Liver (tissue), 9 donors: ENCODE data around the gene LOXHD1. TPM values are rescaled to one million over a fixed set of nuclear protein-coding genes. Genes with fewer than 3 reads are reported as not detected.

Source experiments
- DNase-seq: peaks from one replicate; pipeline ENCODE4 v3.0.0-alpha.2; 2017; ENCODE audit warnings: low spot score
- H3K27ac ChIP-seq, 2 donors: one replicate each; pipeline ENCODE4 v1.7.0; 2013; ENCODE audit warnings: inconsistent platforms in 2 of 2, low read length in 2 of 2, control low read depth in 1 of 2, low read depth in 1 of 2, mild to moderate bottlenecking in 1 of 2
- H3K27me3 ChIP-seq, 4 donors: one replicate each; pipeline versions ENCODE4 v1.6.1 to v1.7.0; 2013; ENCODE audit warnings: low read length in 3 of 4, inconsistent platforms in 1 of 4, mild to moderate bottlenecking in 1 of 4, moderate library complexity in 1 of 4; ENCODE audit not compliant: control insufficient read depth in 4 of 4, insufficient read depth in 4 of 4
- H3K36me3 ChIP-seq, 4 donors: one replicate each; pipeline versions ENCODE4 v1.6.1 to v1.7.0; 2013; ENCODE audit warnings: low read length in 3 of 4, mild to moderate bottlenecking in 3 of 4, low read depth in 1 of 4, moderate library complexity in 1 of 4; ENCODE audit not compliant: control insufficient read depth in 4 of 4, insufficient read depth in 3 of 4
- H3K4me1 ChIP-seq, 4 donors: one replicate each; pipeline versions ENCODE4 v1.6.1 to v1.7.0; 2013; ENCODE audit warnings: low read length in 3 of 4, mild to moderate bottlenecking in 3 of 4, moderate library complexity in 1 of 4; ENCODE audit not compliant: control insufficient read depth in 4 of 4, insufficient read depth in 4 of 4
- H3K4me3 ChIP-seq, 3 donors: one replicate each; pipeline versions ENCODE4 v1.6.1 to v1.7.0; 2013; ENCODE audit warnings: low read length in 3 of 3, control low read depth in 1 of 3, low read depth in 1 of 3, mild to moderate bottlenecking in 1 of 3
- H3K9ac ChIP-seq, 2 donors: one replicate each; pipeline ENCODE4 v1.7.0; 2013; ENCODE audit warnings: low read length in 2 of 2, mild to moderate bottlenecking in 2 of 2, moderate library complexity in 2 of 2, control low read depth in 1 of 2, low read depth in 1 of 2
- H3K9me3 ChIP-seq, 4 donors: one replicate each; pipeline versions ENCODE4 v1.6.1 to v1.7.0; 2013; ENCODE audit warnings: low read length in 3 of 4; ENCODE audit not compliant: control insufficient read depth in 4 of 4
- EGR1 ChIP-seq, 2 donors: IDR thresholded peaks; 2 replicates each; pipeline ENCODE4 v1.6.1; 2016 to 2018; ENCODE audit warnings: antibody characterized with exemption in 2 of 2, low read depth in 2 of 2
- FOXA1 ChIP-seq: IDR thresholded peaks from 2 replicates; pipeline ENCODE4 v1.6.1; 2016; ENCODE audit warnings: antibody characterized with exemption
- FOXA2 ChIP-seq: IDR thresholded peaks from 2 replicates; pipeline ENCODE4 v1.6.1; 2016; ENCODE audit warnings: antibody characterized with exemption
- GABPA ChIP-seq, 2 donors: IDR thresholded peaks in 1 of 2; conservative IDR thresholded peaks in 1 of 2; 2 replicates each; pipeline ENCODE4 v1.6.1; 2016; ENCODE audit warnings: antibody characterized with exemption in 2 of 2, mild to moderate bottlenecking in 1 of 2, moderate library complexity in 1 of 2
- HNF4G ChIP-seq: IDR thresholded peaks from 2 replicates; pipeline ENCODE4 v1.6.1; 2016; ENCODE audit warnings: antibody characterized with exemption
- JUND ChIP-seq, 2 donors: IDR thresholded peaks; 2 replicates each; pipeline ENCODE4 v1.6.1; 2016; ENCODE audit warnings: antibody characterized with exemption in 2 of 2
- NR2F2 ChIP-seq: IDR thresholded peaks from 2 replicates; pipeline ENCODE4 v1.6.1; 2016; ENCODE audit warnings: antibody characterized with exemption
- RAD21 ChIP-seq, 2 donors: IDR thresholded peaks; 2 replicates each; pipeline ENCODE4 v1.6.1; 2016; ENCODE audit warnings: antibody characterized with exemption in 2 of 2, mild to moderate bottlenecking in 2 of 2
- RXRA ChIP-seq, 2 donors: IDR thresholded peaks; 2 replicates each; pipeline ENCODE4 v1.6.1; 2017 to 2018; ENCODE audit warnings: antibody characterized with exemption in 2 of 2, mild to moderate bottlenecking in 1 of 2
- SP1 ChIP-seq: IDR thresholded peaks from 2 replicates; pipeline ENCODE4 v1.6.1; 2018; ENCODE audit warnings: antibody characterized with exemption, mild to moderate bottlenecking
- TAF1 ChIP-seq: conservative IDR thresholded peaks from 2 replicates; pipeline ENCODE4 v1.6.1; 2016; ENCODE audit warnings: antibody characterized with exemption, mild to moderate bottlenecking
- YY1 ChIP-seq: IDR thresholded peaks from 2 replicates; pipeline ENCODE4 v1.6.1; 2016; ENCODE audit warnings: antibody characterized with exemption, mild to moderate bottlenecking
- WGBS: extraction: QIAGEN DNeasy Blood & Tissue Kit; methylation state at CpG from one replicate; pipeline ENCODE4 v1.1.7; 2013; 5-methylcytosine and 5-hydroxymethylcytosine counted together
- polyA plus RNA-seq, 2 donors: library from polyadenylated mRNA; stranded (reverse) in 1 of 2; unstranded in 1 of 2; fragments of 200-250 nt in 1 of 2; fragments of >200 nt in 1 of 2; fragmentation: Nextera tagmentation in 1 of 2; extraction: Ambion mirVana in 1 of 2; gene quantifications; one replicate each; pipeline versions ENCODE4 v1.2.1 to v1.2.3, GENCODE V29; 2013 to 2015
- total RNA-seq, 2 donors: library from RNA; depleted of rRNA; stranded (reverse); fragments of >200 nt; gene quantifications; one replicate each; pipeline ENCODE4 v1.2.3, GENCODE V29; 2014
- TF ChIP-seq, protein P1 (sequence below): IDR thresholded peaks from 2 replicates; pipeline ENCODE4 v1.6.1; 2016; ENCODE audit warnings: antibody characterized with exemption
- TF ChIP-seq, protein P2 (sequence below): IDR thresholded peaks from 2 replicates; pipeline ENCODE4 v1.6.1; 2016; ENCODE audit warnings: antibody characterized with exemption
- TF ChIP-seq, protein P3 (sequence below): fragments of 150-350 bp; IDR thresholded peaks from 2 replicates; pipeline ENCODE4 v1.5.1; 2017; ENCODE audit warnings: improper control_type of control experiment, low read depth, low read length; ENCODE audit not compliant: missing input control
- TF ChIP-seq, protein P4 (sequence below): IDR thresholded peaks from 2 replicates; pipeline ENCODE4 v1.6.1; 2016; ENCODE audit warnings: antibody characterized with exemption
- TF ChIP-seq, protein P5 (sequence below): IDR thresholded peaks from 2 replicates; pipeline ENCODE4 v1.6.1; 2016; ENCODE audit warnings: antibody characterized with exemption, mild to moderate bottlenecking
- donor health status: healthy.
- donor health status: healthy.
- donor health status: healthy.
- donor health status: healthy.
- donor health status: healthy.

LOXHD1 gene
- total and polyA plus RNA-seq, 4 donors: 0.09 to 0.25 TPM; not detected in 2

DNA sequence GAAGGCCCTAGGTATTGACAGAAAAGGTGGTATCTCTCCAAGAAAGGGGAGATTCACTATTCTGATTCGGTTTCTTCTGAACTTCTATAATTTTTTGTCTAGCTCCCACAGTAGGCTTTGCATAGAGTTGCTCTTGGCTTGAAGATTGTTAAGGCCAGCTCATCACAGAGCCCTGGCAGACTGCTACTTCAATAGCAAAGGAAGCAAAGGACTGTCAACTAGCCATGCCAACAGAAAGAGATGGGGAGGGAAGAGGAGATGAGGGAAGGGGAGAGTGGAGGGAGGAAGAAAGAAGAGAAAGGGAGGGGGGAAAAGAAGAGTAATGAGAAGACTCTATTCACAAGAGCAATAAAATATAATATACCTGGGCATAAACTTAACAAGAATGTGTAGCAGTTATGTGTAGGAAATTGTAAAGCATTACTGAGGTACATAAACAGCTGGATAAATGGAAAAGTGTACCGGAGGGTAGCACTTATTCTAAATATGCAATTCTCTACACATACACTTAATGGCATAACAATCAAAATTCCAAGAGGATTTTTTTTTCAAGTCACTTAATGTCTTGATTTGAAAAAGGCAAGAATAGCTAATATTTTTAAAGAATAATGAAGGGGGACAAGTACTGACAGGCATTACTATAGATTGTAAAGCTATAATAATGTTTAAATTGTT, 102.5 kb downstream of the LOXHD1 start:
- no peak for DNase-seq
- H3K27ac ChIP-seq: no peak overlapping the region
- TF ChIP-seq, protein P1, sequence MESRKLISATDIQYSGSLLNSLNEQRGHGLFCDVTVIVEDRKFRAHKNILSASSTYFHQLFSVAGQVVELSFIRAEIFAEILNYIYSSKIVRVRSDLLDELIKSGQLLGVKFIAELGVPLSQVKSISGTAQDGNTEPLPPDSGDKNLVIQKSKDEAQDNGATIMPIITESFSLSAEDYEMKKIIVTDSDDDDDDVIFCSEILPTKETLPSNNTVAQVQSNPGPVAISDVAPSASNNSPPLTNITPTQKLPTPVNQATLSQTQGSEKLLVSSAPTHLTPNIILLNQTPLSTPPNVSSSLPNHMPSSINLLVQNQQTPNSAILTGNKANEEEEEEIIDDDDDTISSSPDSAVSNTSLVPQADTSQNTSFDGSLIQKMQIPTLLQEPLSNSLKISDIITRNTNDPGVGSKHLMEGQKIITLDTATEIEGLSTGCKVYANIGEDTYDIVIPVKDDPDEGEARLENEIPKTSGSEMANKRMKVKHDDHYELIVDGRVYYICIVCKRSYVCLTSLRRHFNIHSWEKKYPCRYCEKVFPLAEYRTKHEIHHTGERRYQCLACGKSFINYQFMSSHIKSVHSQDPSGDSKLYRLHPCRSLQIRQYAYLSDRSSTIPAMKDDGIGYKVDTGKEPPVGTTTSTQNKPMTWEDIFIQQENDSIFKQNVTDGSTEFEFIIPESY: no peak
- TF ChIP-seq RAD21 (IDR thresholded peaks at IDR 0.05) (no peak), YY1 (no peak), FOXA2 (no peak), EGR1 (IDR thresholded peaks at IDR 0.05; ENCODE audit: low read depth in 2 of 2) (no peak), FOXA1 (no peak), TAF1 (no peak), GABPA (IDR thresholded peaks at IDR 0.05 in 1 of 2, conservative IDR thresholded peaks at IDR 0.05 in 1 of 2) (no peak), NR2F2 (no peak), JUND (IDR thresholded peaks at IDR 0.05) (no peak), SP1 (no peak), RXRA (IDR thresholded peaks at IDR 0.05) (no peak), HNF4G (no peak)
- TF ChIP-seq, protein P2, sequence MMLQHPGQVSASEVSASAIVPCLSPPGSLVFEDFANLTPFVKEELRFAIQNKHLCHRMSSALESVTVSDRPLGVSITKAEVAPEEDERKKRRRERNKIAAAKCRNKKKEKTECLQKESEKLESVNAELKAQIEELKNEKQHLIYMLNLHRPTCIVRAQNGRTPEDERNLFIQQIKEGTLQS: no peak
- TF ChIP-seq, protein P3, sequence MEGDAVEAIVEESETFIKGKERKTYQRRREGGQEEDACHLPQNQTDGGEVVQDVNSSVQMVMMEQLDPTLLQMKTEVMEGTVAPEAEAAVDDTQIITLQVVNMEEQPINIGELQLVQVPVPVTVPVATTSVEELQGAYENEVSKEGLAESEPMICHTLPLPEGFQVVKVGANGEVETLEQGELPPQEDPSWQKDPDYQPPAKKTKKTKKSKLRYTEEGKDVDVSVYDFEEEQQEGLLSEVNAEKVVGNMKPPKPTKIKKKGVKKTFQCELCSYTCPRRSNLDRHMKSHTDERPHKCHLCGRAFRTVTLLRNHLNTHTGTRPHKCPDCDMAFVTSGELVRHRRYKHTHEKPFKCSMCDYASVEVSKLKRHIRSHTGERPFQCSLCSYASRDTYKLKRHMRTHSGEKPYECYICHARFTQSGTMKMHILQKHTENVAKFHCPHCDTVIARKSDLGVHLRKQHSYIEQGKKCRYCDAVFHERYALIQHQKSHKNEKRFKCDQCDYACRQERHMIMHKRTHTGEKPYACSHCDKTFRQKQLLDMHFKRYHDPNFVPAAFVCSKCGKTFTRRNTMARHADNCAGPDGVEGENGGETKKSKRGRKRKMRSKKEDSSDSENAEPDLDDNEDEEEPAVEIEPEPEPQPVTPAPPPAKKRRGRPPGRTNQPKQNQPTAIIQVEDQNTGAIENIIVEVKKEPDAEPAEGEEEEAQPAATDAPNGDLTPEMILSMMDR: no peak
- TF ChIP-seq, protein P4, sequence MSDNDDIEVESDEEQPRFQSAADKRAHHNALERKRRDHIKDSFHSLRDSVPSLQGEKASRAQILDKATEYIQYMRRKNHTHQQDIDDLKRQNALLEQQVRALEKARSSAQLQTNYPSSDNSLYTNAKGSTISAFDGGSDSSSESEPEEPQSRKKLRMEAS: no peak
- TF ChIP-seq, protein P5, sequence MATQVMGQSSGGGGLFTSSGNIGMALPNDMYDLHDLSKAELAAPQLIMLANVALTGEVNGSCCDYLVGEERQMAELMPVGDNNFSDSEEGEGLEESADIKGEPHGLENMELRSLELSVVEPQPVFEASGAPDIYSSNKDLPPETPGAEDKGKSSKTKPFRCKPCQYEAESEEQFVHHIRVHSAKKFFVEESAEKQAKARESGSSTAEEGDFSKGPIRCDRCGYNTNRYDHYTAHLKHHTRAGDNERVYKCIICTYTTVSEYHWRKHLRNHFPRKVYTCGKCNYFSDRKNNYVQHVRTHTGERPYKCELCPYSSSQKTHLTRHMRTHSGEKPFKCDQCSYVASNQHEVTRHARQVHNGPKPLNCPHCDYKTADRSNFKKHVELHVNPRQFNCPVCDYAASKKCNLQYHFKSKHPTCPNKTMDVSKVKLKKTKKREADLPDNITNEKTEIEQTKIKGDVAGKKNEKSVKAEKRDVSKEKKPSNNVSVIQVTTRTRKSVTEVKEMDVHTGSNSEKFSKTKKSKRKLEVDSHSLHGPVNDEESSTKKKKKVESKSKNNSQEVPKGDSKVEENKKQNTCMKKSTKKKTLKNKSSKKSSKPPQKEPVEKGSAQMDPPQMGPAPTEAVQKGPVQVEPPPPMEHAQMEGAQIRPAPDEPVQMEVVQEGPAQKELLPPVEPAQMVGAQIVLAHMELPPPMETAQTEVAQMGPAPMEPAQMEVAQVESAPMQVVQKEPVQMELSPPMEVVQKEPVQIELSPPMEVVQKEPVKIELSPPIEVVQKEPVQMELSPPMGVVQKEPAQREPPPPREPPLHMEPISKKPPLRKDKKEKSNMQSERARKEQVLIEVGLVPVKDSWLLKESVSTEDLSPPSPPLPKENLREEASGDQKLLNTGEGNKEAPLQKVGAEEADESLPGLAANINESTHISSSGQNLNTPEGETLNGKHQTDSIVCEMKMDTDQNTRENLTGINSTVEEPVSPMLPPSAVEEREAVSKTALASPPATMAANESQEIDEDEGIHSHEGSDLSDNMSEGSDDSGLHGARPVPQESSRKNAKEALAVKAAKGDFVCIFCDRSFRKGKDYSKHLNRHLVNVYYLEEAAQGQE: no peak
- no peak overlapping the region for H3K9ac ChIP-seq
- H3K36me3 ChIP-seq: no peaks in the 10 kb centered on the region
- H3K4me3 ChIP-seq: no peak overlapping the region
- no peaks in the 10 kb centered on the region for H3K4me1 ChIP-seq
- 85% methylated on average over 2 of the region's 2 CpGs for WGBS
- H3K27me3 ChIP-seq: no peaks in the 10 kb centered on the region
- H3K9me3 ChIP-seq: no peaks in the 10 kb centered on the region
